ENCODE data around the gene XYLT1.

DNA sequence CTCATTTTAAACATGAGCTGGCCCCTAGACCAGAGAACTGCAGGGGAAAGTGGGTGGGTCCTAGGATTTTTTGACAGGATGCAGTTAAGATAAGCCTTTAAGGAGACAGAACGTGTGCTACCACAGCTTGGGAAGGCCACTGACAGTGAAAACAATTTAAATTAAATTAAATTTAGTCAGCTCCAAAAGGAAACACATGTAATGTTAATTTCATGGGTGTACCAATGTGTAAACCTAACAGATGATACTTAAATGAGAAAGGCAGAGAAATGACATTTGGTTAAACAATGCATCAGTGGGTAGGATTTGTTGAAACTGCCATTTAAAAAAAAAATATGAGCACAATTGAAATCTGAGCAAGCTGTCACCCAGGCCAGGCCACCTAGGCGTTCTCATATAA, 250.8 kb downstream of the XYLT1 start:
- TF ChIP-seq POLR2AphosphoS5 (IDR thresholded peaks at IDR 0.05; ENCODE audit: borderline replicate concordance, low read depth, low read length) = no peak
- TF ChIP-seq EZH2 (IDR thresholded peaks at IDR 0.05) = no peak

Data from SK-N-MC (cell line).